ENCODE measurements around the gene CEND1.
A peak's percentile ranks its signal among the peaks of the same experiment; 100 is the strongest.

The CEND1 gene

DNA sequence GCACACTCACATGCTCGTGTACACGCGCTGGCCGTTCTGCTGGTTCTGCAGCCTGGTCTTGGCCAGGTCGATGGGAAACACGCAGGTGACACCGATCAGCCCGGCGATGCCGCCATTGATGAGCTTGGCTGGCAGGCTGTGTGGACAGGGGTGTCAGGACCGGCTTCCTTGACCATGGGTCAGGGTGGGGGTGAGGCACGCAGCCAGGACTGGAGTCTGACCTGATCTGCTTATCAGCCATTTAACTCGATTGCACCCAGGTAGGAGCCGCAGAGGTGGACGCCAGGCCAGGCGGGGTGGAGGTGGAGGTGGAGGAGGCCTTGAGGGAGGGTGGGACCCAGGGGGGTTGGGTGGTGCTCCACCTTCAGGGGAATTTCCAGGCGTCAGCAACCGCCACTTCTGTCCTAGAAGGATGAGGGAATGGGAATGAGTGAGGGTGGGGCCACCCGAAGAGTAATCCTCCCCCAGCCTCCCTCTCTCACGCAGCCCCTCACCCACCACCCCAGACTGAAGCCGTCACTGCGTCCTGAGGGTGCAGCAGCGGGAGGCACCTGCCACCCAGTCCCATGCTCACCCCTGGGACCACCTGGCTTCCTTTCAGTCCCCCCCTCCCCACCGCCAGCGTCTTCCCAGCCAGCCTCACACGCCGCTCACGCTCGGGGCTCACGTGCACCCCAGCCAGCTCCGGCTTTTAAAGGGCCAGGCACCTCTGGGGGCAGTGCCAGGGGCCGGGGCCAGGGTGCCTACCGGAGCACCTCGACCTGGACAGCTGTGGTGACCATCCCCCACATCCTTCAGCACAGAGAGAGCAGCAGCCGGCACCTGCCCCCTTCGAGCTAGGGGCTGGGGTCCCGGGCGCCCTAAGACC is 5.1 kb upstream of the CEND1 start:
- no peak for DNase-seq

DNA sequence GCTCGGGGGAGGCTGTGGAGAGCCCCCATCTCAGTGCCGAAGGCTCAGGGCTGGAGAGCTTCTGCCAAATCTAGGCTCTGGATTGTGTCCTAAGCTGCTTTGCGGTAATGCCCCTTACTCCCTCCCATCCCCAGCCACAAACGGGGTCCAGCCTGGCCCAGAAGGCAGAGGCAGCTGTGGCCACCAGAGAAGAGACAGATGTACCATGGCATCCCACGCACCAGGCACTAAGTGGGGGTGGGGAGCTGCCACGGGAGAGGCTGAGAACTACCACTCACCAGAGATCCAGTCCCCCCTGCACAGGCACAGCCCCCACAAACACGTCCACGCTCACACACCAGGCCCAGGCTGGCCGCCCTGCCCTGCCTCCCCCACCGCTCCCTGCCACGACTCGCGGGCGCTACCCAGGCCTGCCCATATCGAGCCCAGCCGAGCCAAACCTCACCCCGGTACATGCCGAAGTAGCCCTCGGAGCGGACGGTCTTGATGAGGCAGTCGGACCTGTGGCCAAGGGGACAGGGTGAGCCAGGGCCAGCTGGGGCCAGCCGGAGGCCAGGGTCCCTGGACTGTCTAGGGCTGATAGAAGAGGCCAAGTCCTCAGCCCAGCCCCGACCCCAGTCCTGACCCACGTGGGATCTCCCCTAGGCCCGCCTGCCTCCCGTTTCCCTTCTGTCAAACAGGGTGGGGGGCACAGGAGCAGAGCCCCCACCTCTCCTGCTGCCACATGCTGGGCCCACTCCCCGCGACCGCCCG is 4.3 kb upstream of the CEND1 start:
- DNase-seq = no peak

DNA sequence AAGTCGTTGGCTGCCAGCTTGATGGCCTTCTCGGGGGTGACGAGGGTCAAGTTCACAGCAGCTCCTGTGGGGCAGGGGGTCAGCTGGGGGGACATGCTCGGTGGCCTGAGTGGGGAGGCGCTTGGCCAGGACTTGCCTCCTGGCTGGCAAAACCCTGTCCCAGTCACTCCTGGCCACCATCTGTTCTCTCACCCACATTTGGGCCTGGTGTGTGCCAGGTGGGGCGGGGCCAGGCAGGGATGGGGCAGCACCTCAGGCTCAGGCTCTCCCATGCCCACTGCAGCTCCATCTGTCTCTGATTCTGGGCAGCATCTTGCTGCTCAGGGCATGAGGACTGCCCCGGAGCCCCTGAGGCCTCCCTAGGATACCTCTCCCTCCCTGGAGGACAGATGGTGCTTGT is 3.7 kb upstream of the CEND1 start:
- DNase-seq = no peak

DNA sequence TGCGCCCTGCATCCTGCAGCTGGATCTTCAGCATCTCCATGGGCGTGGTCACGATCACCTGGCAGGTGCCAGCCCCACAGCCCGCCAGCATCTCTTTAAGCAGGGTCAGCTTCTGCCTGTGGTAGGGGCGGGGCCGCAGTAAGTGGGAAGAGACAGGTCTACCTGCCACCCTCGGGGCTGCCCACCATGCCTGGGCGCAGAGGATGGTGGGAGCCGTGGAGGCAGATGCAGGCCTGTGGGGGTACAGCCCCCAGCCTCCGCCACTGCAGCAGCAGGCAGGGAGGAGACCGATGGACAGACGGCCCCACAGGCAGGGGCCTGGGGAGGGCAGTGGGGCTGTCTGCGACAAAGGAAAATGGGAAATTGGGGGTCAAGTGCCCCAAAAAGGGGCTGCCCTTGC is 3.0 kb upstream of the CEND1 start:
- no peak for DNase-seq

DNA sequence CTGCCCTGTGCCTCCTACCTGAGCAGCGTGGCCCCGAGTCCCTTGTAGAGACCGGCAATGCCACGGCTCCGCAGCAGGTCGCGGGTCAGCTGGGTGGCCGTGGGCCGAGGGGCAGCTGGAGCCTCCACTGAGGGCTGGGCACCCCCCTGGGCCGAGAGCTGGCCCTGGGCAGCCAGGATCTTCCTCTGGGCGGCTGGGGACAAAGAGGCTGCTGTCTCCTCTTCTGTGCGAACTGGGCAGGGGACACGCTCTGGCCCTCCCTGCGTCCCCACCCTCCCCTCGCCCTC is 2.6 kb upstream of the CEND1 start:
- DNase-seq = no peak

DNA sequence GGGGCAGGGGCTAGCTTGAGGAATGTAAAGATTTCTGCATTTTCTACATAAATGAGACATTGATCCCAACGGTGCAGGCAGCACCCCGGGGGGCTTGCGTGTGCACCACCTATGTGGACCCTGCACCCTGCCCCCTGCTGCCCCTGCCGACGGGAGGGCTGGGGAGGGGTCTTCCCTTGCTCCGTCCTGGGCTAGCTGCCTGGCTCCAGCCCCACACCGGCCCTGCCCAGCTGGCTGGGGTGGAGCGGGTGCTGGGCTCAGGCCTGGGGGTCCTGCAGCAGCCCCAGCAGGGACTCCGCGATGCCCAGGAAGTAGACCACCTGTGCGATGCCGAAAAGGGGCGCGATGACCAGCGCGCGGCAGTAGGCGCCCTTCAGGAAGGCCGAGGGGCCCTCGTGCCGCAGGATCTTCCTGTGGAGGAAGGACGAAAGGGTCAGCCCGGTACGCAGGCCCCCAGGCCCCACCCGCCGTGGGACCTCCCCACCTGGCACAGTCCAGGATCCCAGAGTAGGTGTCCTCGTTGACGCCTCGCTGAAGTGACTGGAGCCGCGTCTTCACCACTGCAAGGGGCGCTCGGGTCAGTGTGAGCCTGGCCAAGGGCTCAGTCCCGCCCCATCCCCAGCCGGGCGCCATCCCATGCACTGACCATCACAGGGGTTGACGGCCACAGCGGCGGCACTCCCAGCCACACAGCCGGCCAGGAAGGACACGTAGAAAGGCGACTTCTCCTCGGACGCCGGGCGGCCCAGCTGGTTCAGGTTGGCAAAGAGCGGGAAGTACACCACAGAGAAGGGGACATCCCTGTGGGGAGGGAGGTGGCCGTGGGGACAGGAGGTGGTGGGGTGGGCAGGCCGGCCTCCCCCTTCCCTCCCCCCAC is 2.0 kb upstream of the CEND1 start:
- DNase-seq = no peak

DNA sequence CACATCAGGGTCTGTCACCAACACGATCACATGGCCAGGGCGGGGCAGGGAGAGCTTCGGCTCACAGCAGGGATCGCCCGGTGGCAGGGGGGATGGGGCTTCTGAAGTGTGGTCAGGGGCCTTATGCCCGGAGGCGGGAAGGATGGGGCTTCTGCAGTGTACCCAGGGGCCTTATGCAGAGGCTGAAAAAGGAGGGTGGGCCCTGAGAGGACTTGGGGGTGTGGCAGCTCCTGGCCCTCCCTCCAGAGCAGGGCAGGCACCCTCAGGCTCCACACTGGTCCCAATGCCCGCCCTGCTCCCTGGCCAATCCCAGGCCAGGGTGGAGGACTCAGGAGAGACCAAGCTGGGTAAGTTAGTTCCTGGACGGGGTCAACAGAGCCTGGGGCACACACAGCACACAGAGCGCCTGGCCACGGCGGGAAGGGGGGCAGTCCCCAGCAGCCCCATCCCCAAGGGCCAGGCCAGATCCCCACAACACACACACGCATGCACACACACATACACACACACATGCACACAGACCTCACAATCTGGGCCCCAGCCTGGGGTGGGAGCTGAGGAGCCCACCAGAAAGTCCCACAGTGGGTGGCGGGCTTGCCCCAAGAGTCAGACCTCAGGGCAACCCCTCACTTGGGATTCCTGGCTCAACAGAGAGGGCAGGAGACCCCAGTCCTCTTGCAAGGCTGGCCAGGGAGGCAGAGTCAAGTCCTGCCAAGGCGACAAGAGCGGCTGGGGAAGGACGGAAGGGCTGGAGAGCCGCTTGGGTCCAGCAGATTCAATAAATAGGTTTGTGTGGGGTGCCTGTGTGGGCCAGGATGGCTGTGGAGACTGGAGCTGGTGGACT is 1.1 kb upstream of the CEND1 start:
- DNase-seq = no peak

DNA sequence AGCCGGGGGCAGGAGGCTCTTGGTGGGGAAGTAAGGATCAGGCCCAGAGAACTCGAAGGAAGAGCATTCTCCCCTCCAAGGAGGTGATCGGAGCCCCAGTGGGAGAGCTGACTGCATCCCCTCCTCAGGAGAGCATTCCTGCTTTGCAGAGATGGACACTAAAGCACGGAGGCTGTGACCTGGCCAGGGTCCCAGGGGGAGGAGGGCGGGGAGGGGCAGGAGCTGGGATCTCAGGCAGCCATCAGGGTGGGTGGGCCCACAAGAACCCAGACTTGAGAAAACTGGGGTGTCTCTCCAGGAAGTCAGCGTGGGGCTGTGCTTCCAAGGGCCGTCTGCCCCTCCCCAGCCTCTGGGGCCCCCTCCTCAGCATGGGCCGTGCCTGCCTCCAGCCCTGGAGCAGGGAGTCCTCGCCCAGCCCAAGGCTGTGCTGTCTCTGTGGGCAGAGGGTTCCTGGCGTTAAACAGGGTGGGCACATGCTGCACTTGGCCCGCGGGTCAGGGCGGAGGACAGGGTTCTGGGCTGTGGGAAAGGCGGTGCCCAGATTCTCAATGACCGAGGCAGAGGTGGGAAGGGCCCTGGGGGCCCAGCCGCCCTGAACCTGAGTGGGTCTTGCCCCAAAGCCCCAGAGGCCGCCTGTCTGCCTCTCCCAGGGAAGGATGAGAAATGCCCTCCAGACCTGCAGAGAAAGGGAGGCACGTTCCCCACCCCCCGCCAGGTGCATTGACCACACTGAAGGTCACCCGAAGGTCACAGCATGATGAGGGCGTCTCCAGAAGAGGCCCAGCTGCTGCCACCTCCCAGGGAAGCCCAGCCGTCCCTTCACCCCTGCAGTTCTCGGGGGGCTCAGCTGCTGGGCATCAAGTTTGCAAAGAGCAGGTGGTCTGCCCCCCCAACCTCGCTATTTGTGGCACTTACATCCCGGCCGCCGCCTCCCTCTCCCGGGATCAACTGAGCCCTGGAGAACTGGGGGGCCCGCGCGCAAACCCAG is 643 bp downstream of the CEND1 start:
- DNase-seq = no peak

DNA sequence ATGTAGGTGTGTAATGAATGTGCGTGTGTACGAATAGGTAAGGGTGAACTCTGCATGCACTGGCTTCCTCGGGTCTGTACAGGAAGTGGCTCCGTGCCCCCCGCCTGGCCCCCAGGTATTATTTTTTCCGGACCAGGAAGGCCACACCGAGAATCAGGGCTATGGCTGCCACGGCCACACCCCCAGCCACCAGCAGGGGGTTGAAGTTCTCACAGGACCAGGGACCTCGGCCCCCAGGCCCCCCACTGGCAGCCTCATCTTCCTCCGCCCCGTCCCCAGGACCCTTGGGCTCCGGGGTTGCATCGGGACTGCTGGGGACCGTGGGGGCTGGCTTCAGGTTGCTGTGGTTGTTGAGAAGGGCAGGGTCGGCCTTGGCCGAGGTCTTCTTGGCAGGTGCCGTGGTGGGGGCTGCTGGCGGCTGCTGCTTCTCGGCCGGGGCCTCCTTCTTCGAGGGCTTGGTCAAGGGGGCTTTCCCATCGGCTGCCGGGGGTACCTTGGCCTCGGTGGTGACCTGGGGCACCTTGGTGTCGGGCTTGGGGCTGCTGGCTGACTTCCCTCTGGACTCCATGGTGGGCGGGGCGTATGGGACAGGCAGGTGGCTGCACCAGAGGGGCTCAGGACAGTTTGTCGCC is 1.8 kb downstream of the CEND1 start:
- no peak for DNase-seq

DNA sequence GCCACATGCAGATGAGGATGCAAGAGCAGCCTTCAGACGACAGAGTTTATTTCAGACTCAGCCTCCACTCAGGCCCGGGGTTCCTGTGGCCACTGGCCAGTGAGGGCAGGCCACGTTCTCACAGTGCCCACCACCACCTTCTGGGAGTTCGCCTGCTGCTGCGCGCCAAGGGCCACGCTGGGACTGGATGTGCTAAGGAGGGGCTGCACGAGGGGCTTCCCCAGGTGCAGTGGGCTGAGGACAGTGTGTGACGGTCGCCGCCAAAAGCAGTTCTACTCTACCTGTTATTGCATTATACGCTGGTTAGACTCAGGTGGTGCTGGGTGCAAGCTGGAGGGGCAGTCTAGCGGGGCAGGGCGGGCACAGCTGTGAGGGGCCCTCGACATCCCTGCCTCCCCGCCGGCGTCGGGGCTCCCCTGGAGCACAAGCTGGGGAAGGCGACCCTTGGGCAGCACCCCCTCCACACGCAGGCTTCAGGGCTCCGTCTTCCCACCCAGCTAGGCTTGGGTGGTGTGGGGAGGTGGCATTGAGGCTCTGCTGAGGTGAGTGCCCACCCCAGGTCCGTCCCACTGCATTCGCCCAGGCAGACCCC is 2.7 kb downstream of the CEND1 start:
- no peak for DNase-seq

DNA sequence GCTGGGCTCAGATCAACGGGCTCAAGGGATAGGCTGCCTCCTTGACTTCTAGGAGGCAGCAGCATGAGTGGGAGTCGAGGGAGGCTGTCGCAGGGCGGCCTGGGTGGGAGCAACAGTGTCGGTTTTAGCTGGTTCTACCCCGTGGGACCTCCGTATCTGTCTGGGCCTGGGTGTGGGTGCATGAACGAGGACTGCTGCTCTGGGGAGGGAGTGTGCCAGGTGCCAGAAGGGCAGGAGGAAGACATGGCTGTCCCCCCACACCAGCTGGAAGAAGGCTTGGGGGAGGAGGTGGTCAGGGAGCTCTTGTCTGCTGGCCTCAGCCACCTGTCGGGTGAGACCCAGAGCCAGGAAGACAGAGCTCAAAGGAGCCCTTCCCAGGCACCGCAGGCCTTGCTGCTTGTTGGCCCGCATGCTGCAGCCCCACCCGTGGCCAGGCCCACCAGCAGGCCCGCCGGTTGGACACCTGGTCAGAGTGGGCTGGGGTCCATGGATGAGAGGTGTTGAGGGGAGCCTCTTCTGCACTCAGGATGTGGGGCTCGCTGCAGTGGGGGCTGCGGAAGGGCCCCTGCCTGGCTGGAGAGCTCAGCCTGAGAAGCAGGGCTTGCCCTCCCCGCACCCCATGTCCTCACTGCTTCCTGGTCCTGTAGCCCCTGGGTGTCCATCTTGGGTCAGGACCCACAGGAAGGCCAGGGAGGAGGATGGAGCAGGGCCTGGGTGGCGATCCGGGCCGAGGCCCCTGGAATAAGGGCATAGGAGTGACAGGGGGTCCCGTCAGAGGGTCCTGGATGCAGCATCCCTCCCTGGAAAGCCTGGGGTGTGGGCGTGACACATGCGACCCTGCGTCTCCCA is 3.4 kb downstream of the CEND1 start:
- DNase-seq = no peak

DNA sequence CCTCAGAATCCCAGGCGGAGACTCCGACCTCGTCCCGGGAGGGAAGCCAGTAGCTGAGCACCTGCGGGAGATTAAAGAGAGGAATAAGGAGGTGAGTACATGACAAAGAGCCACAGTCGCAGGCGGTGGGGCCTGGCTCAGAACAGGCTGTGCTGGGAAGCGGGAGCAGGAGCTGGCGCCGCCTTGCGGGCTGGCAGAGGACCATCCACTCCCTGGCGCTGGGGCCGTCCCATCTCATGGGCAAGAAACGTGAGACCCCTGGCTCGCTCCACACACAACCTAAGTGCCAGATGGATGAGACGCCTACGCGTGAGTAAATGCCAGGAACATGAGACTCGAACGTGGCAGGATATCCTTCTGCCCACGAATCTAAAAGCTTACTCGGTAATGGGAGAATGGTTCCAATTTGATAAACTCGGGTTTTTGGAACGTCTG is 6.3 kb downstream of the CEND1 start:
- peak; percentile 49 for DNase-seq

DNA sequence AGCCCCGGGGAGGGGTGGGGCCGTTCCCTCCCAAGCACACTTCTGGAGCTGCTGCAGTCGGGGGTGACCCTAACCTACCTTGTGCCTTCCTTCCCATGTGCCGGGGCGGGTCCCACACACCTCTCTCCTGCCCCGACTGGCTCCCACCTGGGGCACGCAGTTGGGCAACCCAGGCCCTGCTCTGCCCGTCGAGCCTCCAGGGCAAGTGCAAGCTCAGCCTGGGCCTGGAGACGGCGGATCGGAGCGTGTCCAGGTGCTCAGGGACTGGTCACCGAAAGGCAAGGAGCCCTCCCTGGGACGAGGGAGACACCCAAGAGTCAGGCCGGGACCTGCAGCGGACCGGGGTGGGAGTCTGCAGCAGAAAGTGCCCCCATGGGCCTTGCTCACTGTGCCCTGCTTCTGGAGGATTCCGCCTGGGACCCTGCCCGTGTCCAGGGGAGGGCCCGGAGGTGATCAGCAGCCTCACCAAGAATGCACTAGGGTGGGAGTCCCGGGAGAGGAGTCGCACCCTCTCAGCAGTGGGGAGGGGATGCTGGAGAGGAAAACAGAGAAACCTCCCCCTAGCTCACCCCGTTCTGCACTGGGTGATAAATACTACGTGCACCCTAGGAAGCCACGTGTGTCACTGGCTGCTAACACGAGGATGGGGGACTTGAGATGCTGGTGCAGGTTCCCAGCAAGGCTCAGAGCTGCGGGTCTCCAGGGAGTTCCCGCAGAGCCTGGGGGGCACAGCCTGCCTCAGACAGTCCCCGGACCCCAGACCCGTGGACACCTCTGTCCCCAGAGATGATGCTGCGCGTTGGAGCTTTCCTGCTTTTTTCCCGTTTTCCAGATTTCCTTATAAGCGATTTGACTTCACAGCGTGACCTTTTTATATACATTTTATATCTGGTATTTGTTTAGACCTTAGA is 7.4 kb downstream of the CEND1 start:
- no peak for DNase-seq

DNA sequence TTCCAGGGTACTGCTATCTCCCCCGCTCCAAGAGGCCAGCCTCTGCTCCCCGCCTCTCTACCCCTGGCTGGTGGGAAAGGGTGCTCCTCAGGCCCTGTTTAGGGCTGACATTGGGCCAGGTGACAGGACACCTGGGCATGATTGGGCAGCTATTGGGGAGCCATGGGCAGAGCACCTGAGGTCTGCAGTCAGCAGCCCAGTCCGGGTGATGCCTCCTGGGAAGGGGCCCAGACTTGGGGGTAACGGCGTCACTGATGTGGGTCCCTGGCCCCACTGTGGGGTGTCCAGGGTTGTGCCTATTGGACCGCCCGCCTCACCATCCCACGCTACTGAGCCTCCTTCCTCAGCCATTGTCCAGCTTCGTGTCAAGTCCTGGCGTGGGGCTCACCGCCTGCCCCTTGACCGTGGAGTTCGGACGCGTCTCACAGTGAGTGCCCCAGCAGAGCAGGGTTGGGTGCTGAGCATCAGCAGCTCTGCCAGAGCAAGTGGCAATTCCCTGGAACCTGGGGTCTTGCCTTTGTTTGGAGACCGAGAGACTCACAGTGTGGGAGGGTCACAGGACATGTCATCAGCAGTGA is 9.8 kb downstream of the CEND1 start:
- no peak for DNase-seq

DNA sequence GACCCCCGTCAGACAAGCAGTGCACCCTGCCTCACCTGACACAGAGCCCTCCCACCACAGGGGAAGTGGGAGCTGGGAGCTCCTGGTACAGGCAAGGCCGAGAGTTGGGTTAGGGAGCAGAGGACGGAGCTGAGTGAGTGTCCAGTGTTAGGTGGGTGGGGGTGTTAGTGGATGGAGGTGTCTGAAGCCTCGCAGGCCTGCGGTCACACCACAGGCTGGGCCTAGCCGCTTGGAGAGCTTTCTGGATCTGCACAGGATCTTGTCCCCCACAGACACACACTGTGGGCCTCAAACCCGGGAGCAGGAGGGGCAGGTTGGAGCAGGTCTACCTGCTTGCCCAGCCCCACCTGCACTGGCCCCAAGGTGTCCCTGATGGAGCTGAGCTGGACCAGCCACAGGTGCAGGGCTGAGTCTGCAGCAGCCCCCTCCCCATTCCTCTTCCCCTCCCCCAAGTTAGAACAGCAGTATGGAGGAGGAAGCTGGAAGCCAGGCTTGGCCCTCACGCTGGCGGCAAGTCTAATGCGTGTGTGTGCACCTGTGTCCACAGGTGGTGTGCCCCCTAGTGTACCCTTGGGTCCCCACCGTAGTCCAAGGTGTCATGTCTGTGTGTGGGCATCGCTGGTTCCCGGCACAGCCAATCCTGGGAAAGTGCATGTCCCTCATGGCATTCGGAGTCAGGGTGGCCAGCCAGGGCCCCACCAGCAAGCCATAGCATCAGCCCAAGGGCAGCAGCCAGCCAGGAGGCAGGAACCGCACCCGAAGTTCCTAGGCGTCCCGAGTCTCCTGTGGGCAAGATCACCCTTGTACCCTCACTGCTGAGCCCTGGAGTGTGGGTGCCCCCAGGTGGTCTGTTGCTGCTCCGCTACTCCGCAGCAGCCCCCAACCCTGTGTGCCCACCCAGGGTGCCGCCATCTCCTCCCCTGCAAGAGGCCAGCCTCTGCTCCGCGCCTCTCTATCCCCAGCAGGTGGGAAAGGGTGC is 10.6 kb downstream of the CEND1 start:
- DNase-seq = no peak
